Measurements from ENCODE around the gene FAM234B. TPM values are rescaled to one million over a fixed set of nuclear protein-coding genes. Genes with fewer than 3 reads are reported as not detected.

The FAM234B gene
- total RNA-seq, 4 donors from 2014 or later: 1.2 to 6.7 (median 5.0) TPM

DNA sequence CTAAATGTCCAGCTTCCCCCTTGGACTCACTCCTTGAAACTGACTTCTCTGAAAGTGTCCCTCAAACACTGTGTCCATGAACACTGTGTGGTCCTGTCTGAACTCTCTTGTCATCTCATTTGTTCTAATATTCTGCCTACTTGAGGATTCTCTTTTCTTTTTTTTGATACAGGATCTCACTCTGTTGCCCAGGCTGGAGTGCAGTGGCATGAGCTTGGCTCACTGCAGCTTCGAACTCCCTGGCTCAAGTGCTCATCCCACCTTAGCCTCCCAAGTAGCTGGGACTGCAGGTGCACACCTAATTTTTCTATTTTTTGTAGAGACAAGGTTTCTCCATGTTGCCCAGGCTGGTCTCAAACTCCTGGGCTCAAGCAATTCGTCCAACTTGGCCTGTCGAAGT lies 39.2 kb upstream of the FAM234B start:
- Histone ChIP-seq H3K27me3 (no peaks in the 10 kb centered on the region), H3K27ac (replicated peaks in 1 of 4) (no peak overlapping the region), H3K4me3 (no peak overlapping the region), H3K9me3 (no peaks in the 10 kb centered on the region), H3K4me1 (peaks cover 7 to 23% (median 14%) of the 10 kb centered on the region in 4 donors), H3K36me3 (no peaks in the 10 kb centered on the region)
- WGBS: 77% methylated on average over 3 of the region's 3 CpGs
- TF ChIP-seq, protein P1, sequence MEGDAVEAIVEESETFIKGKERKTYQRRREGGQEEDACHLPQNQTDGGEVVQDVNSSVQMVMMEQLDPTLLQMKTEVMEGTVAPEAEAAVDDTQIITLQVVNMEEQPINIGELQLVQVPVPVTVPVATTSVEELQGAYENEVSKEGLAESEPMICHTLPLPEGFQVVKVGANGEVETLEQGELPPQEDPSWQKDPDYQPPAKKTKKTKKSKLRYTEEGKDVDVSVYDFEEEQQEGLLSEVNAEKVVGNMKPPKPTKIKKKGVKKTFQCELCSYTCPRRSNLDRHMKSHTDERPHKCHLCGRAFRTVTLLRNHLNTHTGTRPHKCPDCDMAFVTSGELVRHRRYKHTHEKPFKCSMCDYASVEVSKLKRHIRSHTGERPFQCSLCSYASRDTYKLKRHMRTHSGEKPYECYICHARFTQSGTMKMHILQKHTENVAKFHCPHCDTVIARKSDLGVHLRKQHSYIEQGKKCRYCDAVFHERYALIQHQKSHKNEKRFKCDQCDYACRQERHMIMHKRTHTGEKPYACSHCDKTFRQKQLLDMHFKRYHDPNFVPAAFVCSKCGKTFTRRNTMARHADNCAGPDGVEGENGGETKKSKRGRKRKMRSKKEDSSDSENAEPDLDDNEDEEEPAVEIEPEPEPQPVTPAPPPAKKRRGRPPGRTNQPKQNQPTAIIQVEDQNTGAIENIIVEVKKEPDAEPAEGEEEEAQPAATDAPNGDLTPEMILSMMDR (IDR thresholded peaks at IDR 0.05): no peak
- TF ChIP-seq POLR2A (IDR thresholded peaks at IDR 0.05; ENCODE audit: low read depth): no peak
- no peak for TF ChIP-seq POLR2AphosphoS5 (IDR thresholded peaks at IDR 0.05)
- no peak for TF ChIP-seq EP300 (IDR thresholded peaks at IDR 0.05)
- intact Hi-C loops (cut with DNase I): loop anchor here (5.0 kb wide), 1 partner anchor 92 kb away; no protein-coding TSS in a partner anchor
- DNase-seq (ENCODE audit: extremely low spot score): no peak

DNA sequence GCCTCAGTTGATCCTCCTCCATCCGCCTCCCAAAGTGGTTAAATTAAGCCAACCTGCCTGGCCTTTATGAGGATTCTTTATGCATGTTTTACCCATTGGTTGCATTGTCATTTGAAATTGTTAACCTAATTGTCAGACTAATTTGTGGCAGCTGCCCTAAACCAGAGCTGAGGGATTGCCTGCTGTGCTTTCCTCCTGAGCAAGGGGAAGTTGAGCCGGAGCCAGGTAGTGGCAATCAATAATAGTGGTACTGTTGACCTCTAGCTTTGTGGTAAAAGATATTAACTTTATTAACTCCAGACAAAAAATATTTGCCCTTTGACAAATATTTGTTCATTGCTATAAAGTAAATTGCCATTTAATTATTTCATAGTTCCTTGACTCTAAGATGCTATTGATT lies 38.5 kb upstream of the FAM234B start:
- H3K4me1 ChIP-seq: peaks cover 7 to 20% (median 12%) of the 10 kb centered on the region in 4 donors
- no peak overlapping the region for H3K27ac ChIP-seq (replicated peaks in 1 of 4)
- no peak overlapping the region for H3K4me3 ChIP-seq
- H3K9me3 ChIP-seq: no peaks in the 10 kb centered on the region
- no peaks in the 10 kb centered on the region for H3K36me3 ChIP-seq
- H3K27me3 ChIP-seq: no peaks in the 10 kb centered on the region
- 94% methylated on average over 2 of the region's 2 CpGs for WGBS
- intact Hi-C loops (cut with DNase I): no loop called here
- TF ChIP-seq POLR2AphosphoS5 (IDR thresholded peaks at IDR 0.05) (no peak), EP300 (IDR thresholded peaks at IDR 0.05) (no peak), POLR2A (IDR thresholded peaks at IDR 0.05; ENCODE audit: low read depth) (no peak)
- TF ChIP-seq, protein P1 (IDR thresholded peaks at IDR 0.05): no peak
- DNase-seq (ENCODE audit: extremely low spot score): no peak

DNA sequence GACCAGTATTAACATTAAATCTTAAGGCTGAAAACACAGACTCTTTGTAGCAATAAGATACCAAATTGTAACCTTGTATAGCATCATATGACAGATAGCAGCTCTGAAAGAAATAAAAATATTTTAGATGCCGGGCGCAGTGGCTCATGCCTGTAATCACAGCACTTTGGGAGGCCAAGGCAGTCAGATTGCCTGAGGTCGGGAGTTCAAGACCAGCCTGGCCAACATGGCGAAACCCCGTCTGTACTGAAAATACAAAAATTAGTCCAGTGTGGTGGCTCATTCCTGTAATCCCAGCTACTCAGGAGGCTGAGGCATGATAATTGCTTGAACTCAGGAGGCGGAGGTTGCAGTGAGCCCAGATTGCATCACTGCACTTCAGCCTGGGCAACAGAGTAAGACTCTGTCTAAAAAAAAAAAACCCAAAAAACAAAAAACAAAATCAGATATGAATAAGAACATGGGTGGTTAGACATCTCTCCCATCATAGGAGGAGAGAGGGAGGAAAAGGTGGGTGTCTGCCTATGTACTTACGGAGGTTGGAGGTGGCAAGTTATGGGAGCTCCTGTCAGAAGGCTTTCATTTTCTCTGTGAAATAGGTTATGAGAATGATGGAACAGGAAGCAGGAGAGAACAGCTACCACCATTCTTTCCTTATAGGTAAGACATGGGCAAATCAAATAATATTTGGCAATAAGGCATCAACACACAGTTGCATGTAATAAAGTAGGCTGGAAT lies 36.5 kb upstream of the FAM234B start:
- no peaks in the 10 kb centered on the region for H3K27me3 ChIP-seq
- peaks cover 0 to 1% (median 0%) of the 10 kb centered on the region in 4 donors for H3K4me1 ChIP-seq
- no peak overlapping the region for H3K27ac ChIP-seq (replicated peaks in 1 of 4)
- no peaks in the 10 kb centered on the region for H3K36me3 ChIP-seq
- no peaks in the 10 kb centered on the region for H3K9me3 ChIP-seq
- DNase-seq (ENCODE audit: extremely low spot score): no peak
- TF ChIP-seq, protein P1 (IDR thresholded peaks at IDR 0.05): no peak
- TF ChIP-seq EP300 (IDR thresholded peaks at IDR 0.05) (no peak), POLR2AphosphoS5 (IDR thresholded peaks at IDR 0.05) (no peak), POLR2A (IDR thresholded peaks at IDR 0.05; ENCODE audit: low read depth) (no peak)
- H3K4me3 ChIP-seq: no peak overlapping the region
- intact Hi-C loops (cut with DNase I): no loop called here
- WGBS: 95% methylated on average over 7 of the region's 7 CpGs

DNA sequence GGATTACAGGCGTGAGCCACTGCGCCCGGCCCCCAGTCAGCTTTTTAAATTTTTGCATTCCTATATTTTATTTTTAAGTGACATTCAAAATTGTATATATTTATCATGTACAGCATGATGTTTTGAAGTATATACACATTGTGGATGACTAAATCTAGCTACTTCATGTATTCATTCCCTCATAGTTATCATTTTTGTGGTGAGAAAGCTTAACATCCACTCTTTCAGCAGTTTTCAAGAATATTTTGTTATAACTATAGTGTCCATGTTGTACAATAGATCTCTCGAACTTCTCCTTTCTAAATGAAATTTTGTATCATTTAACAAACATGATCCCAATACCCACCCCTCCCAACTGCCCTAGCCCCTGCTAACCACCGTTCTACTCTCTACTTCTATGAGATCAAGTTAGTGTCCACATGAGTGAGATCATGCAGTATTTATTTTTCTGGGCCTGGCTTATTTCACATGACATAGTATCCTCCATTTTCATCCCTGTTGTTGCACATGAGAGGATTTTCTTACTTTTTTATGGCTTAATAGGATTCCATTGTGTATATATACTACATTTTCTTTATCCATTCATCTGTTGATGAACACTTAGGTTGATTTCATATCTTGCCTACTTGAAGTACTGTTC lies 35.3 kb upstream of the FAM234B start:
- intact Hi-C loops (cut with DNase I): no loop called here

More for the DNA sequence above, 35.3 kb upstream of the FAM234B start:
- Histone ChIP-seq H3K36me3 (no peaks in the 10 kb centered on the region), H3K4me1 (no peaks in the 10 kb centered on the region), H3K9me3 (no peaks in the 10 kb centered on the region), H3K4me3 (no peak overlapping the region), H3K27me3 (no peaks in the 10 kb centered on the region), H3K27ac (replicated peaks in 1 of 4) (no peak overlapping the region)
- TF ChIP-seq POLR2AphosphoS5 (IDR thresholded peaks at IDR 0.05): no peak
- TF ChIP-seq EP300 (IDR thresholded peaks at IDR 0.05): no peak
- TF ChIP-seq, protein P1 (IDR thresholded peaks at IDR 0.05): no peak
- TF ChIP-seq POLR2A (IDR thresholded peaks at IDR 0.05; ENCODE audit: low read depth): no peak
- no peak for DNase-seq (ENCODE audit: extremely low spot score)
- WGBS: 80% methylated on average over 5 of the region's 5 CpGs

All from esophagus muscularis mucosa (tissue), 4 donors.